GM23338 (cell line): Measurements from ENCODE around the gene SEMA4D. TPM values are rescaled to one million over a fixed set of nuclear protein-coding genes. Genes with fewer than 3 reads are reported as not detected.

Experiments
- ATAC-seq: fragments of 200-7000 bp; cut with Tn5 transposase; 3 replicates; pipeline ENCODE4 v1.9.1; 2020
- DNase-seq: peaks from one replicate; pipeline ENCODE4 v3.0.0-alpha.2; 2015; ENCODE audit warnings: low spot score
- H2AFZ ChIP-seq: fragments of 200-600 bp; sonication (generic); 2 replicates; pipeline ENCODE4 v1.8.0; 2016; ENCODE audit warnings: antibody characterized with exemption, mild to moderate bottlenecking, moderate library complexity
- H3F3A ChIP-seq: fragments of 200-600 bp; sonication (generic); replicated peaks from 2 replicates; pipeline ENCODE4 v1.8.0; 2017; ENCODE audit warnings: antibody characterized with exemption, mixed run types, low read depth
- H3K27ac ChIP-seq: fragments of 200-600 bp; sonication (generic); 2 replicates; pipeline ENCODE4 v1.6.1; 2016; ENCODE audit warnings: low read depth
- H3K27me3 ChIP-seq: fragments of 200-600 bp; sonication (generic); 2 replicates; pipeline ENCODE4 v1.8.0; 2016; ENCODE audit warnings: mild to moderate bottlenecking, mixed run types, moderate library complexity; ENCODE audit not compliant: insufficient read depth
- H3K36me3 ChIP-seq: fragments of 200-600 bp; sonication (generic); 2 replicates; pipeline ENCODE4 v1.8.0; 2016; ENCODE audit warnings: mild to moderate bottlenecking; ENCODE audit not compliant: insufficient read depth
- H3K4me1 ChIP-seq: fragments of 200-600 bp; sonication (generic); 2 replicates; pipeline ENCODE4 v1.8.0; 2016; ENCODE audit warnings: mild to moderate bottlenecking, moderate library complexity; ENCODE audit not compliant: insufficient read depth
- H3K4me2 ChIP-seq: fragments of 200-600 bp; sonication (generic); 2 replicates; pipeline ENCODE4 v1.7.1; 2017; ENCODE audit warnings: mixed run types
- H3K4me3 ChIP-seq: fragments of 200-600 bp; sonication (generic); 2 replicates; pipeline ENCODE4 v1.6.1; 2016; ENCODE audit warnings: mixed run types
- H3K79me2 ChIP-seq: fragments of 200-600 bp; sonication (generic); replicated peaks from 2 replicates; pipeline ENCODE4 v1.8.0; 2017; ENCODE audit warnings: mild to moderate bottlenecking; ENCODE audit not compliant: insufficient read depth
- H3K9me2 ChIP-seq: fragments of 200-600 bp; sonication (generic); 2 replicates; pipeline ENCODE4 v1.8.0; 2017; ENCODE audit not compliant: insufficient read depth
- H4K20me1 ChIP-seq: fragments of 200-600 bp; sonication (generic); replicated peaks from 2 replicates; pipeline ENCODE4 v1.8.0; 2017; ENCODE audit warnings: mild to moderate bottlenecking; ENCODE audit not compliant: insufficient read depth
- H3K27ac Mint-ChIP-seq: 2 replicates; pipeline ENCODE4 v1.8.0; 2020; ENCODE audit warnings: inconsistent platforms, mild to moderate bottlenecking, moderate library complexity, mixed read lengths
- H3K27me3 Mint-ChIP-seq: 3 replicates; pipeline ENCODE4 v1.8.0; 2022; ENCODE audit warnings: low read depth, mild to moderate bottlenecking, moderate library complexity, mixed read lengths, inconsistent platforms; ENCODE audit not compliant: insufficient read depth, poor library complexity
- H3K36me3 Mint-ChIP-seq: 3 replicates; pipeline ENCODE4 v1.8.0; 2021; ENCODE audit warnings: low read depth, mild to moderate bottlenecking, inconsistent platforms, moderate library complexity, mixed read lengths
- H3K4me1 Mint-ChIP-seq: 3 replicates; pipeline ENCODE4 v1.8.0; 2020; ENCODE audit warnings: mild to moderate bottlenecking, inconsistent platforms, mixed read lengths
- H3K4me3 Mint-ChIP-seq: 3 replicates; pipeline ENCODE4 v1.8.0; 2021; ENCODE audit warnings: moderate library complexity, mild to moderate bottlenecking, inconsistent platforms, mixed read lengths
- H3K9me3 Mint-ChIP-seq: 3 replicates; pipeline ENCODE4 v1.8.0; 2020; ENCODE audit warnings: moderate library complexity, mild to moderate bottlenecking, inconsistent platforms, mixed read lengths
- CREB1 ChIP-seq: fragments of 250-450 bp; sonication (Bioruptor Pico); IDR thresholded peaks from 2 replicates; pipeline ENCODE4 v1.5.0; 2020; ENCODE audit warnings: low read depth, mild to moderate bottlenecking, moderate library complexity
- EZH2 ChIP-seq: fragments of 200-600 bp; sonication (generic); IDR thresholded peaks from one replicate; pipeline ENCODE4 v1.8.0; 2017; ENCODE audit warnings: antibody characterized with exemption, mild to moderate bottlenecking, low read depth; ENCODE audit not compliant: unreplicated experiment
- EZH2phosphoT487 ChIP-seq: fragments of 200-600 bp; sonication (generic); IDR thresholded peaks from one replicate; pipeline ENCODE4 v1.8.1; 2018; ENCODE audit warnings: antibody characterized with exemption; ENCODE audit not compliant: unreplicated experiment
- JUNB ChIP-seq: IDR thresholded peaks from one replicate; pipeline ENCODE4 v1.6.1; 2016; ENCODE audit warnings: antibody characterized with exemption; ENCODE audit not compliant: unreplicated experiment
- NANOG ChIP-seq: IDR thresholded peaks from 2 replicates; pipeline ENCODE4 v1.6.1; 2016; ENCODE audit warnings: antibody characterized with exemption, borderline replicate concordance
- POLR2AphosphoS5 ChIP-seq: IDR thresholded peaks from 2 replicates; pipeline ENCODE4 v1.6.1; 2016; ENCODE audit warnings: antibody characterized with exemption, low read depth
- STAT1 ChIP-seq: IDR thresholded peaks from one replicate; pipeline ENCODE4 v1.6.1; 2016; ENCODE audit warnings: antibody characterized with exemption; ENCODE audit not compliant: unreplicated experiment
- ZNF114 ChIP-seq: fragments of 250-450 bp; sonication (Bioruptor Pico); IDR thresholded peaks from 2 replicates; pipeline ENCODE4 v1.5.0; 2020; ENCODE audit warnings: mild to moderate bottlenecking, moderate library complexity
- ZNF331 ChIP-seq: fragments of 250-450 bp; sonication (Bioruptor Pico); IDR thresholded peaks from 2 replicates; pipeline ENCODE4 v1.5.0; 2020; ENCODE audit warnings: low read depth, mild to moderate bottlenecking, moderate library complexity
- polyA plus RNA-seq: library from polyadenylated mRNA; unstranded; fragments of >200 nt; fragmentation: Nextera tagmentation; extraction: Ambion mirVana; gene quantifications from 2 replicates; pipeline ENCODE4 v1.2.1, GENCODE V29; 2016
- total RNA-seq: library from RNA; depleted of rRNA; stranded (reverse); fragments of >200 nt; shearing (Covaris generic); gene quantifications from 2 replicates; pipeline ENCODE4 v1.2.3, GENCODE V29; 2014
- TF ChIP-seq, protein P1 (sequence below): fragments of 250-450 bp; sonication (Bioruptor Pico); IDR thresholded peaks from 2 replicates; pipeline ENCODE4 v1.5.0; 2020; ENCODE audit warnings: mild to moderate bottlenecking, moderate library complexity
- TF ChIP-seq, protein P2 (sequence below): IDR thresholded peaks from one replicate; pipeline ENCODE4 v1.6.1; 2018; ENCODE audit warnings: antibody characterized with exemption; ENCODE audit not compliant: unreplicated experiment
- TF ChIP-seq, protein P3 (sequence below): IDR thresholded peaks from 2 replicates; pipeline ENCODE4 v1.6.1; 2016; ENCODE audit warnings: antibody characterized with exemption
- TF ChIP-seq, protein P4 (sequence below), 2 experiments: fragments of 200-600 bp in 1 of 2; sonication (generic) in 1 of 2; conservative IDR thresholded peaks; 2 replicates each; pipeline versions ENCODE4 v1.5.1 to v1.6.1; 2016 to 2017; ENCODE audit warnings: antibody characterized with exemption in 2 of 2, low read depth in 2 of 2, mild to moderate bottlenecking in 2 of 2, moderate library complexity in 1 of 2

The SEMA4D gene
- total and polyA plus RNA-seq, 2 experiments from 2014 or later: 19.3 to 63.0 TPM

DNA sequence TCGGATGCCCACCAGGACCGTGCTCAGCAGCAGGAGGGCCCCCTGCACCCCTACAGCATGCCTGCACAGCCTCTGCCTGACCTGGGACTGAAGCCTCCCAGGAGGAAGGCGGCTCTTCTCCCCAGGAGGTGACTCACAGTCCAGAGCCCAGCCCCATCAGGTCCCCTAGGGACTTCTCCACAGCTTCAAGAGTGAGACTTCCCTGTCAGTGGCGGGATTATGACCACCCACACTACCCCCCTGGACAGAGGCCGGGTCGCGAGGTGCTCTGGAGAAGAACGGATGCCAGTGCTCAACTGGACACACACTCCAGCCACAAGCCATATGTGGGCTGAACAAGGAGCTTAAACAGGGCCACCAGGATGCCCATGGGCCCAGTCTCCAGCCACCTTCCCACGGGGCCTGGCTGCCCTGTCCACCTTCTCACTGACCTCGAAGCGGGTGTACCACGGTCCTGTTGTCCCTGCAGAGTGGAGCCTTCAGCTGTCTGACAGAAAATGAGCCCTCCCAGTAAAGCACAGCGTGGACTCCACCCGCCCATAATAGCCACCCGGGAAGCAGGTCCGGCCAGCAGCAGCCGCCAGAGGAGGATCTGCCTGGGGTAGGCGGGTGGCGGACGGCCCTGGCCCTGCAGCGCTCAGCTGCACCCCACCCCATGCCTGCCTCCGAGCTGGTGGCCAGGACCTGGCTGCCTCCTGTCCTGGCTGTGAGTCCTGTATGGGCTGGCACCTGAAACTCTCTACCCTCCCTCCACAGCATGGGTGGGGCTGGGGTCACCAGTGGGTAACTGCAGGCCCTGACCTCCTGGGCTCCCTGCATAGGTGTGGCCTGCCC is 54.7 kb downstream of the SEMA4D start:
- Mint-ChIP-seq H3K27ac (no peak overlapping the region), H3K27me3 (peaks cover 6% of the 10 kb centered on the region), H3K9me3 (no peaks in the 10 kb centered on the region), H3K4me1 (peaks cover 46% of the 10 kb centered on the region), H3K36me3 (peaks cover 8% of the 10 kb centered on the region; the same call in 2 of the 3 replicates), H3K4me3 (no peak overlapping the region)
- Histone ChIP-seq H4K20me1 (peaks cover 3% of the 10 kb centered on the region; the same call in 1 of the 2 replicates), H3K27me3 (no peaks in the 10 kb centered on the region), H3K36me3 (no peaks in the 10 kb centered on the region; the same call in 1 of the 2 replicates), H3K9me2 (no peaks in the 10 kb centered on the region), H3K4me1 (0 out of 2 replicates have a peak, but pooled peaks cover 9% of the 10 kb centered on the region), H2AFZ (no peak overlapping the region), H3F3A (no peaks in the 10 kb centered on the region), H3K4me3 (no peak overlapping the region), H3K4me2 (no peak overlapping the region), H3K79me2 (peaks cover 66% of the 10 kb centered on the region), H3K27ac (no peak overlapping the region)
- TF ChIP-seq POLR2AphosphoS5 (no peak), ZNF114 (CRISPR knock-in tag) (no peak), JUNB (no peak), STAT1 (no peak), NANOG (no peak), EZH2phosphoT487 (no peak), ZNF331 (CRISPR knock-in tag) (no peak), CREB1 (CRISPR knock-in tag) (no peak), EZH2 (no peak)
- TF ChIP-seq, protein P1, sequence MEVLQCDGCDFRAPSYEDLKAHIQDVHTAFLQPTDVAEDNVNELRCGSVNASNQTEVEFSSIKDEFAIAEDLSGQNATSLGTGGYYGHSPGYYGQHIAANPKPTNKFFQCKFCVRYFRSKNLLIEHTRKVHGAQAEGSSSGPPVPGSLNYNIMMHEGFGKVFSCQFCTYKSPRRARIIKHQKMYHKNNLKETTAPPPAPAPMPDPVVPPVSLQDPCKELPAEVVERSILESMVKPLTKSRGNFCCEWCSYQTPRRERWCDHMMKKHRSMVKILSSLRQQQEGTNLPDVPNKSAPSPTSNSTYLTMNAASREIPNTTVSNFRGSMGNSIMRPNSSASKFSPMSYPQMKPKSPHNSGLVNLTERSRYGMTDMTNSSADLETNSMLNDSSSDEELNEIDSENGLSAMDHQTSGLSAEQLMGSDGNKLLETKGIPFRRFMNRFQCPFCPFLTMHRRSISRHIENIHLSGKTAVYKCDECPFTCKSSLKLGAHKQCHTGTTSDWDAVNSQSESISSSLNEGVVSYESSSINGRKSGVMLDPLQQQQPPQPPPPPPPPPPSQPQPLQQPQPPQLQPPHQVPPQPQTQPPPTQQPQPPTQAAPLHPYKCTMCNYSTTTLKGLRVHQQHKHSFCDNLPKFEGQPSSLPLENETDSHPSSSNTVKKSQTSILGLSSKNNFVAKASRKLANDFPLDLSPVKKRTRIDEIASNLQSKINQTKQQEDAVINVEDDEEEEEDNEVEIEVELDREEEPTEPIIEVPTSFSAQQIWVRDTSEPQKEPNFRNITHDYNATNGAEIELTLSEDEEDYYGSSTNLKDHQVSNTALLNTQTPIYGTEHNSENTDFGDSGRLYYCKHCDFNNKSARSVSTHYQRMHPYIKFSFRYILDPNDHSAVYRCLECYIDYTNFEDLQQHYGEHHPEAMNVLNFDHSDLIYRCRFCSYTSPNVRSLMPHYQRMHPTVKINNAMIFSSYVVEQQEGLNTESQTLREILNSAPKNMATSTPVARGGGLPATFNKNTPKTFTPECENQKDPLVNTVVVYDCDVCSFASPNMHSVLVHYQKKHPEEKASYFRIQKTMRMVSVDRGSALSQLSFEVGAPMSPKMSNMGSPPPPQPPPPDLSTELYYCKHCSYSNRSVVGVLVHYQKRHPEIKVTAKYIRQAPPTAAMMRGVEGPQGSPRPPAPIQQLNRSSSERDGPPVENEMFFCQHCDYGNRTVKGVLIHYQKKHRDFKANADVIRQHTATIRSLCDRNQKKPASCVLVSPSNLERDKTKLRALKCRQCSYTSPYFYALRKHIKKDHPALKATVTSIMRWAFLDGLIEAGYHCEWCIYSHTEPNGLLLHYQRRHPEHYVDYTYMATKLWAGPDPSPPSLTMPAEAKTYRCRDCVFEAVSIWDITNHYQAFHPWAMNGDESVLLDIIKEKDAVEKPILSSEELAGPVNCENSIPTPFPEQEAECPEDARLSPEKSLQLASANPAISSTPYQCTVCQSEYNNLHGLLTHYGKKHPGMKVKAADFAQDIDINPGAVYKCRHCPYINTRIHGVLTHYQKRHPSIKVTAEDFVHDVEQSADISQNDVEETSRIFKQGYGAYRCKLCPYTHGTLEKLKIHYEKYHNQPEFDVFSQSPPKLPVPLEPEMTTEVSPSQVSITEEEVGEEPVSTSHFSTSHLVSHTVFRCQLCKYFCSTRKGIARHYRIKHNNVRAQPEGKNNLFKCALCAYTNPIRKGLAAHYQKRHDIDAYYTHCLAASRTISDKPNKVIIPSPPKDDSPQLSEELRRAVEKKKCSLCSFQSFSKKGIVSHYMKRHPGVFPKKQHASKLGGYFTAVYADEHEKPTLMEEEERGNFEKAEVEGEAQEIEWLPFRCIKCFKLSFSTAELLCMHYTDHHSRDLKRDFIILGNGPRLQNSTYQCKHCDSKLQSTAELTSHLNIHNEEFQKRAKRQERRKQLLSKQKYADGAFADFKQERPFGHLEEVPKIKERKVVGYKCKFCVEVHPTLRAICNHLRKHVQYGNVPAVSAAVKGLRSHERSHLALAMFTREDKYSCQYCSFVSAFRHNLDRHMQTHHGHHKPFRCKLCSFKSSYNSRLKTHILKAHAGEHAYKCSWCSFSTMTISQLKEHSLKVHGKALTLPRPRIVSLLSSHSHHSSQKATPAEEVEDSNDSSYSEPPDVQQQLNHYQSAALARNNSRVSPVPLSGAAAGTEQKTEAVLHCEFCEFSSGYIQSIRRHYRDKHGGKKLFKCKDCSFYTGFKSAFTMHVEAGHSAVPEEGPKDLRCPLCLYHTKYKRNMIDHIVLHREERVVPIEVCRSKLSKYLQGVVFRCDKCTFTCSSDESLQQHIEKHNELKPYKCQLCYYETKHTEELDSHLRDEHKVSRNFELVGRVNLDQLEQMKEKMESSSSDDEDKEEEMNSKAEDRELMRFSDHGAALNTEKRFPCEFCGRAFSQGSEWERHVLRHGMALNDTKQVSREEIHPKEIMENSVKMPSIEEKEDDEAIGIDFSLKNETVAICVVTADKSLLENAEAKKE (CRISPR knock-in tag): no peak
- TF ChIP-seq, protein P2, sequence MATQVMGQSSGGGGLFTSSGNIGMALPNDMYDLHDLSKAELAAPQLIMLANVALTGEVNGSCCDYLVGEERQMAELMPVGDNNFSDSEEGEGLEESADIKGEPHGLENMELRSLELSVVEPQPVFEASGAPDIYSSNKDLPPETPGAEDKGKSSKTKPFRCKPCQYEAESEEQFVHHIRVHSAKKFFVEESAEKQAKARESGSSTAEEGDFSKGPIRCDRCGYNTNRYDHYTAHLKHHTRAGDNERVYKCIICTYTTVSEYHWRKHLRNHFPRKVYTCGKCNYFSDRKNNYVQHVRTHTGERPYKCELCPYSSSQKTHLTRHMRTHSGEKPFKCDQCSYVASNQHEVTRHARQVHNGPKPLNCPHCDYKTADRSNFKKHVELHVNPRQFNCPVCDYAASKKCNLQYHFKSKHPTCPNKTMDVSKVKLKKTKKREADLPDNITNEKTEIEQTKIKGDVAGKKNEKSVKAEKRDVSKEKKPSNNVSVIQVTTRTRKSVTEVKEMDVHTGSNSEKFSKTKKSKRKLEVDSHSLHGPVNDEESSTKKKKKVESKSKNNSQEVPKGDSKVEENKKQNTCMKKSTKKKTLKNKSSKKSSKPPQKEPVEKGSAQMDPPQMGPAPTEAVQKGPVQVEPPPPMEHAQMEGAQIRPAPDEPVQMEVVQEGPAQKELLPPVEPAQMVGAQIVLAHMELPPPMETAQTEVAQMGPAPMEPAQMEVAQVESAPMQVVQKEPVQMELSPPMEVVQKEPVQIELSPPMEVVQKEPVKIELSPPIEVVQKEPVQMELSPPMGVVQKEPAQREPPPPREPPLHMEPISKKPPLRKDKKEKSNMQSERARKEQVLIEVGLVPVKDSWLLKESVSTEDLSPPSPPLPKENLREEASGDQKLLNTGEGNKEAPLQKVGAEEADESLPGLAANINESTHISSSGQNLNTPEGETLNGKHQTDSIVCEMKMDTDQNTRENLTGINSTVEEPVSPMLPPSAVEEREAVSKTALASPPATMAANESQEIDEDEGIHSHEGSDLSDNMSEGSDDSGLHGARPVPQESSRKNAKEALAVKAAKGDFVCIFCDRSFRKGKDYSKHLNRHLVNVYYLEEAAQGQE: no peak
- TF ChIP-seq, protein P3, sequence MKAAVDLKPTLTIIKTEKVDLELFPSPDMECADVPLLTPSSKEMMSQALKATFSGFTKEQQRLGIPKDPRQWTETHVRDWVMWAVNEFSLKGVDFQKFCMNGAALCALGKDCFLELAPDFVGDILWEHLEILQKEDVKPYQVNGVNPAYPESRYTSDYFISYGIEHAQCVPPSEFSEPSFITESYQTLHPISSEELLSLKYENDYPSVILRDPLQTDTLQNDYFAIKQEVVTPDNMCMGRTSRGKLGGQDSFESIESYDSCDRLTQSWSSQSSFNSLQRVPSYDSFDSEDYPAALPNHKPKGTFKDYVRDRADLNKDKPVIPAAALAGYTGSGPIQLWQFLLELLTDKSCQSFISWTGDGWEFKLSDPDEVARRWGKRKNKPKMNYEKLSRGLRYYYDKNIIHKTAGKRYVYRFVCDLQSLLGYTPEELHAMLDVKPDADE: no peak
- TF ChIP-seq, protein P4, sequence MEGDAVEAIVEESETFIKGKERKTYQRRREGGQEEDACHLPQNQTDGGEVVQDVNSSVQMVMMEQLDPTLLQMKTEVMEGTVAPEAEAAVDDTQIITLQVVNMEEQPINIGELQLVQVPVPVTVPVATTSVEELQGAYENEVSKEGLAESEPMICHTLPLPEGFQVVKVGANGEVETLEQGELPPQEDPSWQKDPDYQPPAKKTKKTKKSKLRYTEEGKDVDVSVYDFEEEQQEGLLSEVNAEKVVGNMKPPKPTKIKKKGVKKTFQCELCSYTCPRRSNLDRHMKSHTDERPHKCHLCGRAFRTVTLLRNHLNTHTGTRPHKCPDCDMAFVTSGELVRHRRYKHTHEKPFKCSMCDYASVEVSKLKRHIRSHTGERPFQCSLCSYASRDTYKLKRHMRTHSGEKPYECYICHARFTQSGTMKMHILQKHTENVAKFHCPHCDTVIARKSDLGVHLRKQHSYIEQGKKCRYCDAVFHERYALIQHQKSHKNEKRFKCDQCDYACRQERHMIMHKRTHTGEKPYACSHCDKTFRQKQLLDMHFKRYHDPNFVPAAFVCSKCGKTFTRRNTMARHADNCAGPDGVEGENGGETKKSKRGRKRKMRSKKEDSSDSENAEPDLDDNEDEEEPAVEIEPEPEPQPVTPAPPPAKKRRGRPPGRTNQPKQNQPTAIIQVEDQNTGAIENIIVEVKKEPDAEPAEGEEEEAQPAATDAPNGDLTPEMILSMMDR (conservative IDR thresholded peaks at IDR 0.05; ENCODE audit: low read depth in 2 of 2): no peak
- DNase-seq (no peak), ATAC-seq (no peak)
